T47D (cell line): ENCODE data around the gene TWF2.
A peak's percentile ranks its signal among the peaks of the same experiment; 100 is the strongest.

Experiments used
- DNase-seq, 2 experiments: peaks; one replicate each; pipeline versions ENCODE4 v3.0.0 to v3.0.0-alpha.2; 2011 to 2012; ENCODE audit warnings: low read depth in 1 of 2, low spot score in 1 of 2
- JUND ChIP-seq: IDR thresholded peaks from 2 replicates; pipeline ENCODE4 v1.6.1; 2012; ENCODE audit warnings: low read depth
- in situ Hi-C: cut with HindIII; loops from 2 replicates; pipeline ENCODE4 v1.10.0; 2016; ENCODE audit warnings: low sequenced_read_pairs, low pct_unique_long_range_greater_than_20kb

The TWF2 gene

DNA sequence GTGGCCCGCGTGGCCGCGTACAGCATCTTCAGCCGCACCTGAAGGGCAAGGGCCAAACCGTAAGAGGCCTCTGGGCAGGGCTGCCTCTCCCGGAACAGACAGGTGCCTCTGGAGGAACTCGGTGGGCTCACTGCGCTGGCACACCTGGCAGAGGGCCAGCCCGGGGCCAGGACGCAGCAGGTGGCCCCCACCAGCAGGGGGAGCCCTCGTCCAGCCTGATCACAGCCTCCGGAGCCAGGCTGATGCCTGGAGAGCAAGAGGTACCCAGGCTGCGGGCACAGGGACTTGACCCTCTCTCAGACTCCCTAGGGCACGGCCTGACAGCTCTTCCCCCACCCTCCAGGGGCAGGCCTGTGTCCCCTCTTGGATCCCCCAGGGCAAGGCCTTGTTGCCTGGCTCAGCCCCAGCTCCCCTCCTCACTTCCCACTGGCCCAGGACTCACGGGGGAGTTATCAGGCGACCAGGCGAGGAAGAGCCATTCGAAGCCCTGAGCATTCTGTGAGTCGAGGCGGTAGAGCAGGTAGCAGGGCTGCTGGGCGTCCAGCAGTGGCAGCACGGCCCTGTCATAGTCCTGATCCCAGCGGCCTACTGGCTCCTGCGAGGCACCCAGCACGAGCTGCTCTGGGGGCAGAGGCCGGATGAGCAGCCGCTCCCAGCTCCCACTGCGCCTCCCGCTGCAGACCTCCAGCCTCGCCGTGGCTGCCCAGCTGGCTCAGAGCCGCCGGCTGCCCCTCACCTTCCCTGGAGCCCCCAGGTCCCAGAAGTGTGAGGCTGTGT, 7.3 kb downstream of the TWF2 start:
- no peak for TF ChIP-seq JUND
- peak in 1 of 2 experiments; percentile 69 for DNase-seq
- in situ Hi-C loops: no loop called here

DNA sequence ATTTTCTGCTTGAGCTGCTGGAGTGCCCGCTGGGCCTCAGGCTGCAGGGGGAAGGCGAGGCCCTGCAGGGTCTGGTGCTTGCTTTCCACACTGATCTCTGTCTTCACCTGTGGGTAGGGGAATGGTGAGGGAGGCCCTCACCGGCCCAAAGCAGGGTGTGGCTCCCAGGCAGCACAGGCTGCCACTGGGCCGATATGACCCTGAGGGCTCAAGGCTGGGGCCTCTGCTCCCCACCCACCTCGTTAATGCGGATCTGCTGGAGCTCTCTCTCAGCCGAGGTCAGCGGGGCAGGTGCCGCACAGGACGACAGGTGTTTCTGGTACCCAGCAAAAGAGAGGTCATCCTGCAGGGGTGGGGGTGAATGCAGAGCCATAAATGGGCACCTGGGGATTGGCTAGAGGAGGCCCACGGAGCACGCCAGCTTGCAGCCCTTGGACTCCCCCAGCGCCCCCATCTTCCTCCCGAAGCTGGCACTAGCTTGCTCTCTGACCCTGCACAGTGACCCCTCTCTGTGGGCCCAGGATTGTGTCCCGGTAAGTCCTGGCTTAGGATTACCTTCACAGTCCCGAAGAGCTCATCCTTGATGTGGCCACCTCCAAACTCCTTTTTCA, 8.0 kb downstream of the TWF2 start:
- TF ChIP-seq JUND: no peak
- in situ Hi-C loops: no loop called here
- DNase-seq: no peak

DNA sequence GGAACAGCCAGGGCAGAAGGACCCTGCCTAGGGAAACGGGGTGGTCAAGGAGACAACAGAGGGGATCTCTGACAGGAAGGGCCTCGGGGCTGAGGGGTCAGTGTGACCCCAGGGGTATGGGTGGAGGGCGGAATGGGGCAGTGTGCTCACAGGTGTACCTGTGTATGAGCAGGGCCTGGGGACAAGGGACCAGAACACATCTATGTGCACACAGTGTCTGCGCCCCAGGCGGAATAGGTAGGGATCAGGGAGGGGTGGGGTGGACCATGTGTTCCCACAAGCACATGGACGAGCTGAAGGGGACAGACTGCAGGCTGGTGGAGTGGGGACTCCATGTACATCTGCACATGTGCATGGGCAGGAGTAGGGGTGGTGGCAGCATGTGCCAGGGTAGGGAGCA, 8.5 kb downstream of the TWF2 start:
- no peak for DNase-seq
- in situ Hi-C loops: no loop called here
- TF ChIP-seq JUND: no peak

DNA sequence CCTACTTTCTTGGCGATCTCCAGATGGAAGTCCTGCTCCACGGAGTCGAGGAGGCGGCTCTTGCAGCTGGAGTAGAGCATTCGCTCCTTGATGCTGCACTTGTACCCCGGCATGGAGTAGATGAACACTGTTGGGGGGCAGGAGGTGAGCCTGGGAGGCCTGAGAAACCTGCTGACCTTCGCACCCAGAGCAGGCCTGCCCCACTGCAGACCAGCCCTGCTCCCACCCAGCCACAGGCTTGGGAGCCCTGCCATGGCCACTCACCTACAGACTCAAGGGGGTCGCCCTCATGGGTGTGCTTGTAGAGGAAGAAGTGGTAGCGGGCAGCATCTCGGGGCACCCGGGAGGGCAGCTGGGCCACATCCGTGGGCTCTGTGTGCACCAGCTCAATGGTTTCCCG, 9.3 kb downstream of the TWF2 start:
- TF ChIP-seq JUND: no peak
- DNase-seq: no peak
- in situ Hi-C loops: no loop called here

DNA sequence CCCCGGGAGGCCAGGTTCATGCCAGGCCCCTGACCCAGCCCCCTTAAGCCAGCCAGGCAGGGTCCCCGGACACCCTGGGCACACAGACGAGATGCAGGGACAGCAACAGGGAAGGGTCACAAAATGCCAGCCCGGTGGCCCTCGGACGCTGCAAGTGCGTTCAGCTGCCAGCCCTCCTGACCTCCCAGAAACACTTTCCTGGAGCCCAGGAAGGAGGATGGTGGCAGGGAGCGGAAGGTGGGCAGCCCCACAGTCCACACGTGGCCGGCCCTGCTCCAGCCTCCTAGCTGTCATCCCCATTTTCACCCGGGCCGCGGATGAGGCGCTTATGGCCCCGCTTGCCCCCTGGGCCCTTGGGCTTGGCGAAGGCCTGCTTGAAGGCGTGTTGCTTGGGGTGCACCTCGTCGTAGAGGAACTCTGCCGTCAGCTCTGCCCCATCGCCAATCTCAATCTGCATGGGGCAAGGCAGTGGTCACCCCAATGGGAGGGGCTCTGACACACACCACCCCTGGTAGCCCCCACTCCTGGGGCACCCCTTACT, 10.1 kb downstream of the TWF2 start:
- DNase-seq: no peak
- TF ChIP-seq JUND: no peak
- in situ Hi-C loops: no loop called here

DNA sequence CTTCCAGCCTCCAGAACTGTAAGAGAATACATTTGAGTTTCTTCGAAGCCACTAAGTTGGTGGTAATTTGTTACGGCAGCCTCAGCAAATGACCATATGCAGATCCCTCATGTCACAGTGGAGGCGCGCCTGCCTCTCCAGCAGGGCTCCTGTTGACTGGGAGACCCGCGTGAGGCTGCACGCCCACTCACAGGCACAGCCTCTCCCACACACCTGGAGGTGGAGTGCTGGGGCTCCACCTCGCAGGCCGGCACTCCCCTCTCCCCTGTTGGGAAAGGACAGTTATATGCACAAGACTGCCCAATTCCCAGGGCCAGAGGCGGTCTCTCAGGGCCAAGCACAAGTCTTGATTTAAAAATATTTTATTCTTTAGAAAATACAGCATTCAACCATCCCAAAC, 10.7 kb downstream of the TWF2 start:
- no peak for TF ChIP-seq JUND
- in situ Hi-C loops: no loop called here
- no peak for DNase-seq

DNA sequence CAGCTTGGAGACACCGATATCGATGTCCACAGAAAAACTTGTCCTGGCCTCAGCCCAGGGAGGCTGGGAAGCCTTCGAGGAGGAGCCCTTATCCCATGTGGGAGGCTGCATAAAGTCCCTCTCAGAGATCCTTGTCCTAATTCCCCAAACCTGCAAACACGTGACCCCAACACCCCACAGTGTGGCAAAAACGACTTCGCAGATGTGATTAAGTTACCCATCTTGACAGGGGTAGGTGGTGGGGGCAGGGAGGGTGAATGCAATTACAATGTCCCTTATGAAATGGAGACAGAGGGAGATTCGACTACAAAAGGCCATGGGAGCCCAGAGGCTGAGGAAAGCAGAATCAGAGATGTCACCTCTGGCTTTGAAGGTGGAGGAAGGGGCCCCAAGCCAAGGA, 11.2 kb downstream of the TWF2 start:
- DNase-seq: no peak
- TF ChIP-seq JUND: no peak
- in situ Hi-C loops: no loop called here

DNA sequence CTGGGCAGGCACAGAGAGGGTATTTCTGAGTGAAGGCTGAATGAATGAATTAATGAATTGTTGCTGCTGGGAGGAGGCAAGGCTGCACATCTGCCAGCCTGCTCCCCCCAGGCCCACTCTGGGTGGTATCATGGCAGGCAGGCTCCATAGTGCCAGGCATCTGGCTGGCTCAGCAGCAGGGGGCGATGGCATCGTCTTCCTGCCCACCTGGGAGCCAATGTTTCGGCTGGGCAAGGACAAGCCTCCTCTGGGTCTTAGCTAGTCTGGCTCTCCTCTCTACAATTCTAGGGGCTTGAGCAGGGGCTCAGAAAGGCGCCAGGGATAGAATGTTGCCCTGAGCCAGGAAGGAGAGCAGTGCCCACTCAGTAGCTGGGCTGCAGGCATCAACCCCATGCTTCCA, 11.8 kb downstream of the TWF2 start:
- DNase-seq: no peak
- TF ChIP-seq JUND: no peak
- in situ Hi-C loops: no loop called here

DNA sequence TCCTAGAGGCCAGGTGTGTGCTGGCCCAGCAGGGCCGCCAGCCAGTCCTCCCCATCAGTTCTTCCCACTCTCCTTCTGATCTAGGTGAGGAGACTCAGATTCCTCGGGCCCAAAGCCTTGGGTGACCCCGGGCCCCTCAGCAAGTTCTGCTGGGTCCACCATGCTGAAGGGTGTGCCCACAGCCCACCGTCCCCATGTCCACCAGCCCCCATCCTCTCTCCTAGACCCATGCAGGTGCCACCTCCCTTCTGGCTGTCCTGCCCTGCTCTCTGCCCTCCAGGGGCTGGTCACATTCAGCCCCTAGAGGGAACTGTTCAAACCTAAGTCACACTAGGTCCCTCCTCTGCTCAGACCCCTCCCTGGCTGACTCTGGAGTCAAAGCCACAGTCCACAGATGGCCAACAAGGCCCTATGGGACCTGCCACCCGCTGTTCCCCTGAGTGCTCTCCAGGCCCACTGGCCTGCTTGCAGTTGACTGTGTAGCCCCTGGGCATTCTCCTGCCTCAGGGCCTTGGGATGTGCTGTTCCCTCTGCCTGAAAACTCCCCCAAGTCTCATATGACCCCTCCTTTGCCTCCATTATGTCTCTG, 12.6 kb downstream of the TWF2 start:
- TF ChIP-seq JUND: no peak
- DNase-seq: no peak
- in situ Hi-C loops: no loop called here

DNA sequence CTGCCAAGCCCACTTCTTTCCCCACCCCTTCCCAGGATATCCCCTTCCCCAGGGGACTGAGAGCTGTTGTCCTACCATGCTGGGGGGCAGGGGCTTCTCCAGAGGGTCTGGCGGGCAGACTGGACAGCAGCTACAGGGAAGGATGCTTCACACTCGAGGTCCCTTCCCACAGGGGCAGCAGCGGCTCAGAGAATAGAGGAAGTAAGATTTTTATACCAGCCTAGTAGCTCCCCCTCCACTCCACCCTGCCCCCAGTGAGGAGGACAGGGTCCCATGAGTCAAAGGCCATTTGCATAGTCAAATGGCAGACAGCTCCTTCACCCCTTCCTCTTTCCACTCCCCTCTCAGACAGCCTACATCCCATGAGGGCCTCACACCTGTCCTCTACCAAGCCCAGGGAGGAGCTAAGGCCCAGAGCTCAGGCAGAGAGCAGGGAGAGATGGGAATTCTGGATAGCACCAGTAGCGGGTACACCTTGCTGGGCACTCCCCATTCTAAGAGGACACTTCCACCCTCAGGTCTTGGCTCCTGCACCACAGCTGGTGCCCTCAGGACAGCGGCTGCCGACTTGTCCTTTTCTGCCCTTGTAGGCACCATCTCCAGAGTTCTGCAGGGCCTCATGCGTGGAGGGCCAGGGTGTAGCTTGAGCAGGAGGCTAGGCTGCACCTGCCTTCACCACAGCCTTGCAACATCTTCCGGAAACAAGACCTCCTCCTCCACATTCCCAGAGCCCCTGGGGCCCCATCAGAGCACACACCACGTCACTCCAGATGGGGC, 13.3 kb downstream of the TWF2 start, which contains the start of gene TLR9:
Gene TLR9 (minus strand): TSS at position 194 of the 777 bp plus-strand sequence. CDS start 116 bp downstream, at position 78.
- no peak for TF ChIP-seq JUND
- in situ Hi-C loops: no loop called here
- no peak for DNase-seq

DNA sequence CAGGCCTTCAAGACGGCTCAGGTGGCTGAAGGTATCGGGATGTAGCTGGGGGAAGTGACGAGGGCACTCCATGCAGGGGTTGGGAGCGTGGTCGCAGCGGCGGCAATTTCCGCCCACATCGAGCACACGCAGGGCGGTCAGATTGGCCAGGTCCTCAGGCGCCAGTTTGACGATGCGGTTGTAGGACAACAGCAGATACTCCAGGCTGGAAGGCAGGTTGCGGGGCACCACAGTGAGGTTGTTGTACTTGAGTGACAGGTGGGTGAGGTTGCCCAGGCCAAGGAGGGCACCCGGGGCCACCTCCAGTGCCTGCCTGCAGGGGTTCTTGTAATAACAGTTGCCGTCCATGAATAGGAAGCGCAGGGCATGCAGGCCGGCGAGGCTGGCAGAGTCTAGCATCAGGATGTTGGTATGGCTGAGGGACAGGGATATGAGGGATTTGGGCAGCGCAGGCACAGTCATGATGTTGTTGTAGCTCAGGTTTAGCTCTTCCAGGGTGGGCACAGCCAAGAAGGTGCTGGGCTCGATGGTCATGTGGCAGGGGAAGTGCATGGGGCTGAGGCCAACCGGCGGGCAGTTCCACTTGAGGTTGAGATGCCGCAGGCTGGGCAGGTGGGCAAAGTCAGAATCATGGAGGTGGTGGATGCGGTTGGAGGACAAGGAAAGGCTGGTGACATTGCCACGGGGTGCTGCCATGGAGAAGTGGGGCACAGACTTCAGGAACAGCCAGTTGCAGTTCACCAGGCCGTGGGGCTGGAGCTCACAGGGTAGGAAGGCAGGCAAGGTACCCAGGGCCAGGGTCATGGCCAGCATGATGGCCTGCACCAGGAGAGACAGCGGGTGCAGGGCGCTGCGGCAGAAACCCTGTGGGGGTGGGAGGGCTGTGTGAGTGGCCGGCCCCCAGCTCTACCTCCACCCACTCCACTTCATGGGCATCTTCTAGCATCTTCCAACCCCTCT, 15.2 kb downstream of the TWF2 start:
- no peak for DNase-seq
- TF ChIP-seq JUND: no peak
- in situ Hi-C loops: no loop called here
